Duodenal mucosa (tissue), 2 donors: ENCODE data around the gene SLC4A1AP.
A peak's percentile ranks its signal among the peaks of the same experiment; 100 is the strongest.

Experiments used
- H3K27ac ChIP-seq: one replicate; pipeline ENCODE4 v1.7.0; 2013; ENCODE audit warnings: low read depth, low read length
- H3K27me3 ChIP-seq, 2 donors: one replicate each; pipeline ENCODE4 v1.7.0; 2013; ENCODE audit warnings: low read length in 2 of 2, control low read depth in 1 of 2; ENCODE audit not compliant: insufficient read depth in 2 of 2, control insufficient read depth in 1 of 2
- H3K36me3 ChIP-seq, 2 donors: one replicate each; pipeline ENCODE4 v1.7.0; 2013; ENCODE audit warnings: low read length in 2 of 2, control low read depth in 1 of 2; ENCODE audit not compliant: insufficient read depth in 2 of 2, control insufficient read depth in 1 of 2
- H3K4me1 ChIP-seq, 2 donors: one replicate each; pipeline ENCODE4 v1.7.0; 2013; ENCODE audit warnings: low read length in 2 of 2, control low read depth in 1 of 2; ENCODE audit not compliant: insufficient read depth in 2 of 2, control insufficient read depth in 1 of 2
- H3K4me3 ChIP-seq, 2 donors: one replicate each; pipeline ENCODE4 v1.7.0; 2013; ENCODE audit warnings: low read length in 2 of 2, low read depth in 1 of 2
- H3K9ac ChIP-seq, 2 donors: one replicate each; pipeline ENCODE4 v1.7.0; 2013; ENCODE audit warnings: low read length in 2 of 2, low read depth in 1 of 2
- H3K9me3 ChIP-seq, 2 donors: one replicate each; pipeline ENCODE4 v1.7.0; 2013; ENCODE audit warnings: low read length in 2 of 2, control low read depth in 1 of 2; ENCODE audit not compliant: control insufficient read depth in 1 of 2

The SLC4A1AP gene

DNA sequence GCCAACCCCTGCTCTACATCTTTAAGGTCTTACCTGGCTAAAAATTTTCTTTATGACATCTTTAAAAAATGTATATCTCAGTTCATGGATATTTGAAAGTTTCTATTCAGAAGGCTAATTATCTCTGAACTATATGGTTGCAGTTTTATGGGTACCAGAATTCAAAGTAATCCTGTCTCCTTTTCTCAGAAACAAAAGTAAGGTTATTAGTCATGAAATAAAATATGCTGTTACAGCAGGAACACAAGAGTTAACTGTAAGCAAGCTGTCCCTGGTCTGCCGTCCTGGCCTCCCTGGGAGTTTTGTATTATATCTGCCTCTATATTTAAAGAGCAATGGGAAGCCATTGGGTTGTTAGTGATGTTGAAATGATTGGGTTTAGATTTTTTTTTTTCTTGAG, 34.0 kb downstream of the SLC4A1AP start:
- no peak overlapping the region for H3K4me3 ChIP-seq
- peaks cover 10 to 20% of the 10 kb centered on the region in 2 donors for H3K36me3 ChIP-seq
- H3K27ac ChIP-seq = no peak overlapping the region
- H3K27me3 ChIP-seq = no peaks in the 10 kb centered on the region
- no peaks in the 10 kb centered on the region for H3K9me3 ChIP-seq
- peaks cover 6 to 7% of the 10 kb centered on the region in 2 donors for H3K4me1 ChIP-seq
- H3K9ac ChIP-seq = no peak overlapping the region

DNA sequence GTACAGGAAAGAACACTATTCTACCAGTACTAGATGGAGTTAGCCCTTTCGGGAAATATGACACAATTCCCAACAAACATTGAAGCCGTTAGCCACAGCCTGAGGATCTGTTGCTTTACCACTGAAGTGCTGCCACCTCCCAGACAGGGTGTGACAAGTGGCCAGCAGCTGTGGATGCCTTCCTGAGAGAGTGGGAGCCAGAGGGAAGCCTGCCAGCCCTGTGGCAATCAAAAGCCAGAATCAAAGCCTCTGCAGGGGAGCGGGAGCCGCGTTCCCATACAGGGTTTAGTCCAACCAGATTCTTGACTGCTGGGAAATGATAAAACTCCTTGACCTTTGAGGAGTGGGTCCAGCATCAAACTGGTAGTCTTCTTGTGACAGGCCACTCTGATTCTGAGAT, 38.0 kb downstream of the SLC4A1AP start:
- Histone ChIP-seq H3K27me3 (no peaks in the 10 kb centered on the region), H3K27ac (no peak overlapping the region), H3K4me1 (peaks cover 11 to 19% of the 10 kb centered on the region in 2 donors), H3K36me3 (peaks cover 0 to 1% of the 10 kb centered on the region in 2 donors), H3K4me3 (no peak overlapping the region), H3K9me3 (no peaks in the 10 kb centered on the region), H3K9ac (no peak overlapping the region)

DNA sequence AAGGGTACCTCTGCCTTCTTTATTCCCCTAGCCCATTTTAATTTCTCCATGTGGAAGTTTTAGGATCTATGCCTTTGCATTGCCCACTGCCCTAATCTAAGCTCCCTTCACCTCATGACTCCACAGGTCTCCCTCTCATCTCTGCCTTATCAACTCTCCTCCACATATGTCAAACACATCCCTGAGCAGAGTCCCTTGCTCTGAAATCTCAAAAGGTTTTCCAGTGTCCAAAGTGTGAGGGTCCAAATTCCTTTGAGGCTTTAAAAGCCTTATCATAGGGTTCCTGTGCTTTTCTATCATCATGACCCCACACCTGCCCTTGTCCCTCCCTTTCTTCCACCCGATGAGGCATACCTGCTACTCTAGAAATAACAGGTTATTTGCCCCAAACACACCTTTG, 38.6 kb downstream of the SLC4A1AP start:
- Histone ChIP-seq H3K27me3 (no peaks in the 10 kb centered on the region), H3K4me3 (no peak overlapping the region), H3K27ac (no peak overlapping the region), H3K36me3 (no peaks in the 10 kb centered on the region), H3K4me1 (peaks cover 11 to 19% of the 10 kb centered on the region in 2 donors), H3K9me3 (no peaks in the 10 kb centered on the region), H3K9ac (no peak overlapping the region)

DNA sequence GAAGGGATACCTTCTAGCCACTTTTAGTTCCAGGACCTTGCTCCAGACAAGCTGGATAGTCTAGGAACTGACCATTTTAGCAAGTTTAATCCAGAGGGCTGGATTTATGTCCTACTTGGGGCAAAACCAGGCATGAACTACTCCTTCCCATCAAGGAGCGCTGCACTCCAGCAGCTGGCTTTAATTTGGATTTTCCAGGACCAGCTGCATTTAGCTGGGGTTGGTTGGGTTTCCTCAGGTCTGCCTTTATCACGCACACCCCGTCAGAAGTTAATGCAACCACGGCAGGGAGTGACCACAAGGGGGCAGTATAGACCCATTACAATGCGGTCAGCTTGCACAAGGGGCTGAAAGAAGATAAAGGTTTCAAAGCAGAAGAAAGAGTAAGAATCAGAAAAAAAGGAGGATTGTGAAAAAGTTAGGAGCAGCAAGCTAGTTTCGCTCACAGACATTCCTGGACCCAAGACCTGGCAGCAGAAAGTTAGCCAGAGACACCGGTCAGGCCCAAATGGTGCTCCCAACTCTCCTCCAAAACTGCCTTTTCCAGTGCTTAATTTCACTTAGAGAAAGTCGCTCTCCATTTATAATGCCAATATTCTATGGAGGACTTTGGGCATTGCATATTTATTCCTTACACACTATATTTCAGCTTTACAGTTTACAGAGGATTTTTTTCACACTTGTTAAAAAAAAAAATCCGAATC, 40.1 kb downstream of the SLC4A1AP start:
- no peak overlapping the region for H3K27ac ChIP-seq
- no peak overlapping the region for H3K9ac ChIP-seq
- no peaks in the 10 kb centered on the region for H3K9me3 ChIP-seq
- no peaks in the 10 kb centered on the region for H3K27me3 ChIP-seq
- no peaks in the 10 kb centered on the region for H3K36me3 ChIP-seq
- H3K4me1 ChIP-seq = peaks cover 11 to 19% of the 10 kb centered on the region in 2 donors
- H3K4me3 ChIP-seq = no peak overlapping the region

DNA sequence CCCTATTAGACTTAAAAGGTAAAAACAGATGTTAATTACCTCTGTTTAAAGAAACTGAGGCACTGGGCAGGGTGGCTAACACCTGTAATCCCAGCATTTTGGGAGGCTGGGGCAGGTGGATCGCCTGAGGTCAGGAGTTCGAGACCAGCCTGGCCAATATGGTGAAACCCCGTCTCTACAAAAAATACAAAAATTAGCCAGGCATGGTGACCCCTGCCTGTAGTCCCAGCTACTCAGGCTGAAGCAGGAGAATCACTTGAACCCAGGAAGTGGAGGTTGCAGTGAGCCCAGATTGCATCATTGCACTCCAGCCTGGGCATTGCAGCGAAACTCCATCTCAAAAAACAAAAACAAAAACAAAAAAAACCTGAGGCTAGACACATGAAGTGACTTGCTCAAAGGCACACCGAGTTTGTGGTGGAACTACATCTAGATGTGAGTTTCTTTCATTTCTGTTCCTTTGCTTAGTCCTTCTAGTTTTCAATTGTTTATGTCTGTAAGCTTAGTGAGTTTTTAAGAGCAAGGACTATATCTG, 40.7 kb downstream of the SLC4A1AP start:
- Histone ChIP-seq H3K36me3 (no peaks in the 10 kb centered on the region), H3K27ac (no peak overlapping the region), H3K9ac (no peak overlapping the region), H3K4me1 (peaks cover 11 to 19% of the 10 kb centered on the region in 2 donors), H3K9me3 (no peaks in the 10 kb centered on the region), H3K27me3 (no peaks in the 10 kb centered on the region), H3K4me3 (no peak overlapping the region)

DNA sequence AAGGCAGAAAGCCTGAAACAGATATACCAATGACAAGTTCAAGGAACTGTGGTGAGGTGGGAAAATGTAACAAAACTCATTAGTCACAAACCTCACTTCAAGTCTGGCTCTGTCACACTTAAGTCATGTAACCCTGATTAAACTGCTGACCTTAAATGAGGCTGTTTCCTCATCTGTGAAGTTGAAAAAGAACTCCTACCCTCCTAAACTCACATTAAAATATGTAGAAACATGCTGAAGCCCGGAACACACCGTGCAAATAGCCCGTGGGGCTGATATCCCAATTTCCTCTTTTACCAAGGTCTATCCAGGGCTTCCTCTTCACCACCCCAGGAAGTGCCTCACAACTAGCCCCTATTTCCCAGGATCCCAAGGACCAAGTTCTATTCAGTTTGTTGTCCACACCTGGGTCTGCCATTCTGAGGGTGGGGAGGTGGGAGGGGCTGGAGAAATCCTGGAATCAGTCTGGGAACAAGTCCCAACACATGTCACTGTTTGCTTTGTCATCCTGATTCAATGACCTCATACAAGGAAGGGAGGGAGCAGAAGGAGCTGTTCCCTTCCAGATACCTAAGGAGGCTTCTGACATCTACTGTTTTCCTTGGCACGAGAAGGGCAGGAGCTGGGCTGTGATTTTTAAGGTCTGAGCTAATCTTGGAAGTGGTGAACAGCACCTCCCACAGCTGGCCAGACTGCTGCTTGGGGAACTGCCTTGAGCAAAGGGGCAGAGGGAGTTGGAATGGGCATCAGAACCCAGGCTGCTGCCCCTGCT, 42.3 kb downstream of the SLC4A1AP start:
- Histone ChIP-seq H3K4me3 (no peak overlapping the region), H3K9ac (peak overlapping the region in 1 of 2 donors; percentile 30), H3K4me1 (peaks cover 11 to 19% of the 10 kb centered on the region in 2 donors), H3K9me3 (no peaks in the 10 kb centered on the region), H3K27ac (peak overlapping the region; percentile 39), H3K36me3 (no peaks in the 10 kb centered on the region), H3K27me3 (no peaks in the 10 kb centered on the region)

DNA sequence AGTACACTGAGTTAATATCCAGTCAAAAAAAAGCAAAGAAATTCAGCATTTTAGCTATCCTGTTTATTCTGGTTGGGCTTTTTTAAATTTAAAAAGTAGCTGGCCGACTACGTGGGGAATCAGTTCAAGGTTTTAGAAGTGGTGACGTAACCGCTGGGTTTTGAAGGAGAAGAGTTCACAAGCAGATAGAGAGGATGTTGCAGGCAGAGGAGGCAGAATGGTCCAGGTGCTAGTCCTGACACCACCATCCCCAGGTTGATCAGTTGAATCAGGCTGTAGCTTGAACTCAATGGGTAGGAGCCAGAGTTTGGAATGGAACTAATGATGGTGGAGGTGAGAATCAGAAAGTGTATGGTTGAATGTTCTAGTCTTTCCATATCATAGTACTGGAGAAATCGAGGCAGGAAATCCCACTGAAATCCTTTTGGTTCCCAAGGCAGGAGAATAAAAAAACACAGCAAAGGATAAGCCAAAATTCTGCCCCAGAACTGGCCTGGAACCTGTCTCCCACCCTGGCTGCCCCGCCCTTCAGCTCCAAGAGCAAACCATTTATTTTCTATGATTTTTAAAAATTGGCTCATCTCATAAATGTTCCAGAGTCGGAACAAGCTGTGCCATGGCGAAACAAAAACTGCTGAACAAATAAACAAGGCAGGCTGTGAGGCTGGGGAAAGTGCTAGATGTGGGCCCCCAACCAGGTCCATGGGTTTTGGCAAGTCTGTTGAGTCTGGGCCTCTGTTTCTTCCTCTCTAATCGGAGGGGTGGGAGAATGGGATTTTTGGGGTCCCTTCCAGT, 44.0 kb downstream of the SLC4A1AP start:
- Histone ChIP-seq H3K27me3 (no peaks in the 10 kb centered on the region), H3K4me3 (no peak overlapping the region), H3K4me1 (peaks cover 4 to 13% of the 10 kb centered on the region in 2 donors), H3K36me3 (no peaks in the 10 kb centered on the region), H3K27ac (no peak overlapping the region), H3K9me3 (no peaks in the 10 kb centered on the region), H3K9ac (no peak overlapping the region)

DNA sequence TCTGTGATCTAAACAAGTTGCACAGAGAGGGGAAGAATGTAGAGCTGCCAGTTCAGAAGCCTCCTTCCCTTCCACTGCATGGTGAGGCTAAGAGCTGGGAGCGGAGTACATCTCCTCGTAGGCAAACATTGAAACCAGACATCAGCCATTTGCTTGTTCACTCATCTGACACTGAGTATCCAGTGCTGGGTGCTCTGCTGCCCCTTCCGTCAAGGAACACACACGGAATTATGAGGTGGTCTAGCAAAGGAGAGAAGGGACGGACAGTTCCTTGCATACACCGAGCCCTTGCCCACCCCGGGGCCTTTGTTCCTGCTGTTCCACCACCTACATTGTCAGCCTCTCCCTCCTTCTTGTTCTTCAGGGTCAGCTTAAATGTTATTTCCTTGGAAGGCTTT, 44.6 kb downstream of the SLC4A1AP start:
- Histone ChIP-seq H3K4me3 (no peak overlapping the region), H3K9ac (no peak overlapping the region), H3K27ac (no peak overlapping the region), H3K27me3 (no peaks in the 10 kb centered on the region), H3K9me3 (no peaks in the 10 kb centered on the region), H3K36me3 (no peaks in the 10 kb centered on the region), H3K4me1 (peaks cover 4 to 13% of the 10 kb centered on the region in 2 donors)

DNA sequence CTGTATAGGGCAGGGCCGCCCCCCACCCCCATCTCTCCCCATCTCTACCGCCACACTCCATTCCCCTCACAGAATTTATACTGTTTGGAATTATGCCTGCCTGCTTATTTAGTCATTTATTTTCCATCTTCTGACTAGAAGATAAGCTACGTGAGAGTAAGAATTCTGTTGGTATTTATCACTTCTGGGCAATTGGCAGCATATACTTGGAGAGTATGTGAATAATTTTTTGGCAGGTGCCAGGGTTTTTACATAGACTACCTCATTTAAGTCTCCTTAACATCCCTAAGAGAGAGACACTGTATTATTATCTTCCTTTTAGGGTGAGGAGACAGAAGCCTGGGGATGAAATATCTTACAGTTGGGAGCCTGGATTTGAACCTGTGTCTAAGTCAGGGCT, 45.0 kb downstream of the SLC4A1AP start:
- Histone ChIP-seq H3K9ac (no peak overlapping the region), H3K27ac (no peak overlapping the region), H3K36me3 (no peaks in the 10 kb centered on the region), H3K4me3 (no peak overlapping the region), H3K9me3 (no peaks in the 10 kb centered on the region), H3K4me1 (peaks cover 4 to 9% of the 10 kb centered on the region in 2 donors), H3K27me3 (no peaks in the 10 kb centered on the region)

DNA sequence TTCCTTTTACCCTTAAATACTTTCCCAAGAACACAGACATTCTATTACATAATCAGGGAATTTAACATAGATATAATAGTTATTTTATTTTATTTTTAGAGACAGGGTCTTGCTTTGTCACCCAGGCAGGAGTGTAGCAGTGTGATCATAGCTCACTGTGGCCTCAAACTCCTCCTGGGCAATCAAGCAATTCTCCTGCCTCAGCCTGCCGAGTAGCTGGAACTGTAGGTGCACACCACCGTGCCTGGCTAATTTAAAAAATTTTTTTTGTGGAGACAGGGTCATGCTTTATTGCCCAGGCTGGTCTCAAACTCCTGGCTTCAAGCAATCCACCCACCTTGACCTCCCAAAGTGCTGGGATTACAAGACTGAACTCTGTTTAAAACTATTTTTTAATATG, 45.6 kb downstream of the SLC4A1AP start:
- no peak overlapping the region for H3K27ac ChIP-seq
- peaks cover 4 to 9% of the 10 kb centered on the region in 2 donors for H3K4me1 ChIP-seq

More for the DNA sequence above, 45.6 kb downstream of the SLC4A1AP start:
- Histone ChIP-seq H3K9ac (no peak overlapping the region), H3K9me3 (no peaks in the 10 kb centered on the region), H3K4me3 (no peak overlapping the region), H3K36me3 (no peaks in the 10 kb centered on the region), H3K27me3 (no peaks in the 10 kb centered on the region)
